ENCODE results near the gene ZFAND4. TPM values are rescaled to one million over a fixed set of nuclear protein-coding genes. Genes with fewer than 3 reads are reported as not detected.
"Not testable (repeated sequence)": the region's sequence is repeated elsewhere in the genome, so short reads cannot be mapped to it uniquely, and the experiment has no call there.

The ZFAND4 gene
- polyA plus RNA-seq, 3 donors: 4.4 to 5.9 (median 5.1) TPM

- Histone ChIP-seq H4K20me1 (ENCODE audit: insufficient read depth, low read length) (no peaks in the 10 kb centered on the region), H3K9me3 (replicated peaks in 1 of 2; ENCODE audit: control insufficient read depth in 1 of 2, insufficient read depth in 1 of 2, low read length in 2 of 2) (no peaks in the 10 kb centered on the region), H3K9ac (ENCODE audit: insufficient read depth, low read length, poor library complexity, severe bottlenecking) (no peak overlapping the region), H3K4me1 (ENCODE audit: control insufficient read depth in 1 of 2, insufficient read depth in 2 of 2, low read length in 2 of 2) (peaks cover 16 to 19% of the 10 kb centered on the region in 2 donors), H3K27me3 (ENCODE audit: control insufficient read depth in 2 of 2, insufficient read depth in 2 of 2, low read length in 2 of 2) (no peaks in the 10 kb centered on the region), H3K79me2 (ENCODE audit: insufficient read depth, low read length) (no peaks in the 10 kb centered on the region), H3K27ac (ENCODE audit: low read depth in 1 of 2, low read length in 2 of 2) (no peak overlapping the region), H3K36me3 (replicated peaks in 1 of 2; ENCODE audit: control insufficient read depth in 1 of 2, insufficient read depth in 2 of 2, low read length in 2 of 2) (no peaks in the 10 kb centered on the region), H2AFZ (ENCODE audit: insufficient read depth, low read depth, low read length, poor library complexity, severe bottlenecking) (no peak overlapping the region), H3K4me3 (replicated peaks in 1 of 3; ENCODE audit: low read depth in 2 of 3, low read length in 3 of 3) (no peak overlapping the region), H3K4me2 (replicated peaks; ENCODE audit: extremely low read depth, low read length, poor library complexity, severe bottlenecking) (no peak overlapping the region)
- TF ChIP-seq, protein P1, sequence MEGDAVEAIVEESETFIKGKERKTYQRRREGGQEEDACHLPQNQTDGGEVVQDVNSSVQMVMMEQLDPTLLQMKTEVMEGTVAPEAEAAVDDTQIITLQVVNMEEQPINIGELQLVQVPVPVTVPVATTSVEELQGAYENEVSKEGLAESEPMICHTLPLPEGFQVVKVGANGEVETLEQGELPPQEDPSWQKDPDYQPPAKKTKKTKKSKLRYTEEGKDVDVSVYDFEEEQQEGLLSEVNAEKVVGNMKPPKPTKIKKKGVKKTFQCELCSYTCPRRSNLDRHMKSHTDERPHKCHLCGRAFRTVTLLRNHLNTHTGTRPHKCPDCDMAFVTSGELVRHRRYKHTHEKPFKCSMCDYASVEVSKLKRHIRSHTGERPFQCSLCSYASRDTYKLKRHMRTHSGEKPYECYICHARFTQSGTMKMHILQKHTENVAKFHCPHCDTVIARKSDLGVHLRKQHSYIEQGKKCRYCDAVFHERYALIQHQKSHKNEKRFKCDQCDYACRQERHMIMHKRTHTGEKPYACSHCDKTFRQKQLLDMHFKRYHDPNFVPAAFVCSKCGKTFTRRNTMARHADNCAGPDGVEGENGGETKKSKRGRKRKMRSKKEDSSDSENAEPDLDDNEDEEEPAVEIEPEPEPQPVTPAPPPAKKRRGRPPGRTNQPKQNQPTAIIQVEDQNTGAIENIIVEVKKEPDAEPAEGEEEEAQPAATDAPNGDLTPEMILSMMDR (IDR thresholded peaks at IDR 0.05): no peak
- Mint-ChIP-seq H3K4me3 (no peak overlapping the region), H3K4me1 (peaks cover 18% of the 10 kb centered on the region), H3K9me3 (peaks cover 0 to 3% (median 2%) of the 10 kb centered on the region in 7 donors), H3K36me3 (no peaks in the 10 kb centered on the region), H3K27ac (no peak overlapping the region), H3K27me3 (ENCODE audit: low read depth in 3 of 3) (peaks cover 0 to 2% (median 0%) of the 10 kb centered on the region in 3 donors)
- intact Hi-C loops (cut with micrococcal nuclease): loop anchor here in 1 of 2 donors (10.0 kb wide), 1 partner anchor 211 kb away; no protein-coding TSS in a partner anchor
- WGBS (ENCODE audit: insufficient coverage): 90% methylated on average over 3 of the region's 8 CpGs
- DNase-seq: no peak
Measured at GRCh38 chr10:45675388-45675787, 2.8 kb upstream of the ZFAND4 start.

- H3K4me1 Mint-ChIP-seq: peaks cover 20% of the 10 kb centered on the region
- peak overlapping the region; percentile 6 to 63 (median 45) for H3K4me3 ChIP-seq (replicated peaks in 1 of 3; ENCODE audit: low read depth in 2 of 3, low read length in 3 of 3)
- no peaks in the 10 kb centered on the region for H3K79me2 ChIP-seq (ENCODE audit: insufficient read depth, low read length)
- intact Hi-C loops (cut with micrococcal nuclease): loop anchor here (5.0 to 10.0 kb wide), 3 partner anchors 208 to 421 kb away; no protein-coding TSS in a partner anchor
- TF ChIP-seq, protein P1 (IDR thresholded peaks at IDR 0.05): no peak
- peak overlapping the region; percentile 37 to 57 for H3K4me3 Mint-ChIP-seq
- H3K9me3 Mint-ChIP-seq: peaks cover 0 to 3% (median 2%) of the 10 kb centered on the region in 7 donors
- H4K20me1 ChIP-seq (ENCODE audit: insufficient read depth, low read length): no peaks in the 10 kb centered on the region
- H3K9me3 ChIP-seq (replicated peaks in 1 of 2; ENCODE audit: control insufficient read depth in 1 of 2, insufficient read depth in 1 of 2, low read length in 2 of 2): no peaks in the 10 kb centered on the region
- H3K4me2 ChIP-seq (replicated peaks; ENCODE audit: extremely low read depth, low read length, poor library complexity, severe bottlenecking): peak overlapping the region; percentile 85
- H3K36me3 Mint-ChIP-seq: no peaks in the 10 kb centered on the region
- peaks cover 16 to 19% of the 10 kb centered on the region in 2 donors for H3K4me1 ChIP-seq (ENCODE audit: control insufficient read depth in 1 of 2, insufficient read depth in 2 of 2, low read length in 2 of 2)
- peak overlapping the region; percentile 90 for H2AFZ ChIP-seq (ENCODE audit: insufficient read depth, low read depth, low read length, poor library complexity, severe bottlenecking)
- peaks cover 0 to 2% (median 0%) of the 10 kb centered on the region in 3 donors for H3K27me3 Mint-ChIP-seq (ENCODE audit: low read depth in 3 of 3)
- H3K36me3 ChIP-seq (replicated peaks in 1 of 2; ENCODE audit: control insufficient read depth in 1 of 2, insufficient read depth in 2 of 2, low read length in 2 of 2): no peaks in the 10 kb centered on the region
- WGBS (ENCODE audit: insufficient coverage): 62% methylated on average over 17 of the region's 19 CpGs
- H3K9ac ChIP-seq (ENCODE audit: insufficient read depth, low read length, poor library complexity, severe bottlenecking): peak overlapping the region; percentile 82
- H3K27me3 ChIP-seq (ENCODE audit: control insufficient read depth in 2 of 2, insufficient read depth in 2 of 2, low read length in 2 of 2): no peaks in the 10 kb centered on the region
- DNase-seq: no peak
- peak overlapping the region; percentile 88 to 93 for H3K27ac ChIP-seq (ENCODE audit: low read depth in 1 of 2, low read length in 2 of 2)
- H3K27ac Mint-ChIP-seq: peak overlapping the region; percentile 50 to 88 (median 84)
Measured at GRCh38 chr10:45673074-45673648, 589 bp upstream of the ZFAND4 start.

DNA sequence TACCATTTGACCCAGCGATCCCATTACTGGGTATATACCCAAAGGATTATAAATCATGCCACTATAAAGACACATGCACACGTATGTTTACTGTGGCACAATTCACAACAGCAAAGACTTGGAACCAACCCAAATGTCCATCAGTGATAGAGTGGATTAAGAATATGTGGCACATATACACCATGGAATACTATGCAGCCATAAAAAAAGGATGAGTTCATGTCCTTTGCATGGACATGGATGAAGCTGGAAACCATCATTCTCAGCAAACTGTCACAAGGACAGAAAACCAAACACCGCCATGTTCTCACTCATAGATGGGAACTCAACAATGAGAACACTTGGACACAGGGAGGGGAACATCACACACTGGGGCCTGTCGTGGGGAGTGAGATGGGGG, 1.3 kb downstream of the ZFAND4 start:
- H2AFZ ChIP-seq (ENCODE audit: insufficient read depth, low read depth, low read length, poor library complexity, severe bottlenecking); H3K27me3 Mint-ChIP-seq (ENCODE audit: low read depth in 3 of 3); H3K9me3 Mint-ChIP-seq; H3K36me3 ChIP-seq (replicated peaks in 1 of 2; ENCODE audit: control insufficient read depth in 1 of 2, insufficient read depth in 2 of 2, low read length in 2 of 2); H3K79me2 ChIP-seq (ENCODE audit: insufficient read depth, low read length); H3K9me3 ChIP-seq (replicated peaks in 1 of 2; ENCODE audit: control insufficient read depth in 1 of 2, insufficient read depth in 1 of 2, low read length in 2 of 2); DNase-seq; H3K27ac ChIP-seq (ENCODE audit: low read depth in 1 of 2, low read length in 2 of 2); H3K9ac ChIP-seq (ENCODE audit: insufficient read depth, low read length, poor library complexity, severe bottlenecking); H3K36me3 Mint-ChIP-seq; H4K20me1 ChIP-seq (ENCODE audit: insufficient read depth, low read length); H3K27me3 ChIP-seq (ENCODE audit: control insufficient read depth in 2 of 2, insufficient read depth in 2 of 2, low read length in 2 of 2): not testable (repeated sequence)
- H3K27ac Mint-ChIP-seq: peak overlapping the region in 3 of 7 donors; percentile 15 to 83 (median 65)
- intact Hi-C loops (cut with micrococcal nuclease): loop anchor here (5.0 to 10.0 kb wide), 3 partner anchors 206 to 419 kb away; no protein-coding TSS in a partner anchor
- Histone ChIP-seq H3K4me2 (replicated peaks; ENCODE audit: extremely low read depth, low read length, poor library complexity, severe bottlenecking) (peak overlapping the region; percentile 85), H3K4me1 (ENCODE audit: control insufficient read depth in 1 of 2, insufficient read depth in 2 of 2, low read length in 2 of 2) (peaks cover 16 to 19% of the 10 kb centered on the region in 2 donors), H3K4me3 (replicated peaks in 1 of 3; ENCODE audit: low read depth in 2 of 3, low read length in 3 of 3) (peak overlapping the region in 1 of 3 experiments; percentile 76)
- H3K4me1 Mint-ChIP-seq: peaks cover 20% of the 10 kb centered on the region
- no CpG with 5 or more reads among the region's 4 CpGs for WGBS (ENCODE audit: insufficient coverage)
- H3K4me3 Mint-ChIP-seq: peak overlapping the region; percentile 87 to 93
